Gastrocnemius medialis (tissue), 4 donors: Measurements from ENCODE around the gene MMS22L. TPM values are rescaled to one million over a fixed set of nuclear protein-coding genes. Genes with fewer than 3 reads are reported as not detected.

ENCODE experiments used
- ATAC-seq, 2 donors: fragments of 150-250 bp; one replicate each; pipeline ENCODE4 v1.9.1; 2016
- DNase-seq, 2 donors: peaks; one replicate each; pipeline ENCODE4 v3.0.0-alpha.2; 2019
- H3K27ac ChIP-seq, 4 donors: fragments of 200-600 bp; sonication (generic); 1 replicate in 1 of 4; 2 replicates in 3 of 4; pipeline ENCODE4 v1.5.1; 2016 to 2018; ENCODE audit warnings: mild to moderate bottlenecking in 2 of 4, moderate library complexity in 1 of 4
- H3K27me3 ChIP-seq, 3 donors: fragments of 200-600 bp; sonication (generic) in 2 of 3; 1 replicate in 1 of 3; 2 replicates in 2 of 3; pipeline versions ENCODE4 v1.5.1 to v1.6.0; 2016 to 2019; ENCODE audit warnings: mild to moderate bottlenecking in 1 of 3, moderate library complexity in 1 of 3
- H3K36me3 ChIP-seq, 2 donors: fragments of 200-600 bp; sonication (generic) in 1 of 2; one replicate each; pipeline ENCODE4 v1.5.1; 2017 to 2018
- H3K4me1 ChIP-seq, 2 donors: fragments of 200-600 bp; sonication (generic) in 1 of 2; one replicate each; pipeline ENCODE4 v1.5.1; 2016 to 2017; ENCODE audit warnings: mild to moderate bottlenecking in 2 of 2
- H3K4me3 ChIP-seq, 4 donors: fragments of 200-600 bp; sonication (generic) in 3 of 4; 1 replicate in 1 of 4; 2 replicates in 3 of 4; pipeline ENCODE4 v1.5.1; 2016 to 2019; ENCODE audit warnings: mild to moderate bottlenecking in 2 of 4
- H3K9me3 ChIP-seq, 3 donors: fragments of 200-600 bp; sonication (generic) in 2 of 3; 1 replicate in 1 of 3; 2 replicates in 2 of 3; pipeline ENCODE4 v1.5.1; 2016 to 2019
- CTCF ChIP-seq, 5 experiments: fragments of 450-650 bp in 3 of 5; fragments of 200-600 bp in 2 of 5; sonication (generic) in 2 of 5; IDR thresholded peaks in 4 of 5; conservative IDR thresholded peaks in 1 of 5; 1 replicate in 4 of 5; 2 replicates in 1 of 5; pipeline ENCODE4 v1.5.1; 2016 to 2019; ENCODE audit warnings: antibody characterized with exemption in 5 of 5, mild to moderate bottlenecking in 3 of 5, moderate library complexity in 3 of 5
- POLR2A ChIP-seq, 2 donors: fragments of 450-650 bp; IDR thresholded peaks; one replicate each; pipeline ENCODE4 v1.6.1; 2017; ENCODE audit warnings: antibody characterized with exemption in 2 of 2, mild to moderate bottlenecking in 2 of 2, moderate library complexity in 2 of 2
- in situ Hi-C, 4 donors: fragments of 200-750 bp; cut with MboI; loops; one replicate each; pipeline versions ENCODE4 v1.15.0 to v1.8.0; 2017; ENCODE audit warnings: low sequenced_read_pairs in 4 of 4
- intact Hi-C: fragments of 100-400 bp; cut with DNase I; formaldehyde crosslinking; loops from one replicate; pipeline ENCODE4 v1.15.1; 2023; ENCODE audit warnings: low total_unique reads
- total RNA-seq, 4 donors: library from RNA; depleted of rRNA; stranded (reverse); fragments of >200 nt; gene quantifications; one replicate each; pipeline versions ENCODE4 v1.1.0 to v1.2.3, GENCODE V29; 2016

Gene MMS22L
- total RNA-seq, 4 donors from 2014 or later: 0.22 to 2.7 (median 2.3) TPM

GRCh38 chr6:97120511-97120910 lies 162.5 kb downstream of the MMS22L start:
- Histone ChIP-seq H3K4me1 (no peaks in the 10 kb centered on the region), H3K9me3 (no peaks in the 10 kb centered on the region), H3K27me3 (no peaks in the 10 kb centered on the region), H3K36me3 (no peaks in the 10 kb centered on the region), H3K27ac (no peak overlapping the region), H3K4me3 (no peak overlapping the region)
- TF ChIP-seq POLR2A (IDR thresholded peaks at IDR 0.05): no peak
- no peak for TF ChIP-seq CTCF (IDR thresholded peaks at IDR 0.05 in 4 of 5, conservative IDR thresholded peaks at IDR 0.05 in 1 of 5)
- DNase-seq: no peak
- in situ Hi-C loops (no loop called here), intact Hi-C loops (no loop called here)
- ATAC-seq: no peak

- TF ChIP-seq POLR2A (IDR thresholded peaks at IDR 0.05) (no peak), CTCF (IDR thresholded peaks at IDR 0.05 in 4 of 5, conservative IDR thresholded peaks at IDR 0.05 in 1 of 5) (no peak)
- intact Hi-C loops (no loop called here), in situ Hi-C loops (no loop called here)
- Histone ChIP-seq H3K9me3 (no peaks in the 10 kb centered on the region), H3K27me3 (no peaks in the 10 kb centered on the region), H3K36me3 (no peaks in the 10 kb centered on the region), H3K4me1 (no peaks in the 10 kb centered on the region), H3K27ac (no peak overlapping the region), H3K4me3 (no peak overlapping the region)
- no peak for DNase-seq
- no peak for ATAC-seq
Measured at GRCh38 chr6:97114645-97115044, 168.4 kb downstream of the MMS22L start.

DNA sequence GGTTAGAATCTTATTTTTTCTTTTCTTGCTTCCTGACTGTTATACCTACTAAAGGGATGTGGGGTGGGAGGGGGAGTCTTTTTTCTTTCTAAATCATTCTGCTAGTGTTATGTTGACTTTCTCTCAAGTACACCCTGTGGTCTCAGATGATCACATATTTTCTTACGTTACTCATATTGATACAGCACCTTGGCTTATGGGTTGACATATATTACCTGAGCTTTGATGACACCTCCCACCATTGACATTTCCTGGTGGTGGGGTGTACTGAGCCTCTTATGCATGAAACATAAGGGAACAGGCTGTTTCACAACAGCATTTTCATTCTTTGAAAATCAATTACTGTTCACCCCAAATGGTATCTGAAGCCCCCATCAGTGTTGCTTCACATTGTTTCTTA lies 169.8 kb downstream of the MMS22L start:
- Histone ChIP-seq H3K27me3 (no peaks in the 10 kb centered on the region), H3K27ac (no peak overlapping the region), H3K4me3 (no peak overlapping the region), H3K9me3 (no peaks in the 10 kb centered on the region), H3K4me1 (no peaks in the 10 kb centered on the region), H3K36me3 (no peaks in the 10 kb centered on the region)
- DNase-seq (no peak), ATAC-seq (no peak)
- intact Hi-C loops (no loop called here), in situ Hi-C loops (no loop called here)
- no peak for TF ChIP-seq CTCF (IDR thresholded peaks at IDR 0.05 in 4 of 5, conservative IDR thresholded peaks at IDR 0.05 in 1 of 5)
- TF ChIP-seq POLR2A (IDR thresholded peaks at IDR 0.05): no peak

- in situ Hi-C loops: no loop called here
- H3K27ac ChIP-seq: no peak overlapping the region
- intact Hi-C loops: no loop called here
- no peak overlapping the region for H3K4me3 ChIP-seq
- H3K4me1 ChIP-seq: no peaks in the 10 kb centered on the region
- no peak for TF ChIP-seq POLR2A (IDR thresholded peaks at IDR 0.05)
- no peak for TF ChIP-seq CTCF (IDR thresholded peaks at IDR 0.05 in 4 of 5, conservative IDR thresholded peaks at IDR 0.05 in 1 of 5)
- ATAC-seq: no peak
- no peaks in the 10 kb centered on the region for H3K27me3 ChIP-seq
- no peak for DNase-seq
- no peaks in the 10 kb centered on the region for H3K9me3 ChIP-seq
- no peaks in the 10 kb centered on the region for H3K36me3 ChIP-seq
Measured at GRCh38 chr6:97111243-97111642, 171.8 kb downstream of the MMS22L start.

DNA sequence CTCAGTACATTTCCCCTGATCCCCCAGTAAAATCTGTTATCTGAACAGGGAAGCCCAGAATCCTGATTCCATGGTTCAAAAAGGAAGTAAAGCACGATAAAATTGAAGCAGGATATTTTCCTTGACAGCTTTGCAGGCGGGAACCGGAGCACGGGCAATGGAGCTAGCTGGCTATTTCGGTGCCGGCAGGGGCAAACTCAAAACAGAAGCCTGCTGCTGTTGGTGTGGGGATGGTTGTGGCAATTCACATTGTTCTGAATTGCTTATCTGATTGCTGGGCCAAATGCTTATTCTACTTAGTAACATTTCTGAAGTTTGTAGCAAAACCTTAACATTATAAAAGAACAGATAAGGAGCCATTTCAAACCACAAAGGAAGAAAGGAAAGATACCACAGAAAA lies 172.4 kb downstream of the MMS22L start:
- no peak for TF ChIP-seq CTCF (IDR thresholded peaks at IDR 0.05 in 4 of 5, conservative IDR thresholded peaks at IDR 0.05 in 1 of 5)
- no peak for TF ChIP-seq POLR2A (IDR thresholded peaks at IDR 0.05)
- Histone ChIP-seq H3K27me3 (no peaks in the 10 kb centered on the region), H3K4me3 (no peak overlapping the region), H3K4me1 (no peaks in the 10 kb centered on the region), H3K36me3 (no peaks in the 10 kb centered on the region), H3K9me3 (no peaks in the 10 kb centered on the region), H3K27ac (no peak overlapping the region)
- DNase-seq (no peak), ATAC-seq (no peak)
- intact Hi-C loops (no loop called here), in situ Hi-C loops (no loop called here)
